ENCODE data around the gene YY1. TPM values are rescaled to one million over a fixed set of nuclear protein-coding genes. Genes with fewer than 3 reads are reported as not detected.
A peak's percentile ranks its signal among the peaks of the same experiment; 100 is the strongest.

YY1 gene
- total and polyA plus RNA-seq, 2 experiments from 2014 or later = 88.2 to 128 TPM

DNA sequence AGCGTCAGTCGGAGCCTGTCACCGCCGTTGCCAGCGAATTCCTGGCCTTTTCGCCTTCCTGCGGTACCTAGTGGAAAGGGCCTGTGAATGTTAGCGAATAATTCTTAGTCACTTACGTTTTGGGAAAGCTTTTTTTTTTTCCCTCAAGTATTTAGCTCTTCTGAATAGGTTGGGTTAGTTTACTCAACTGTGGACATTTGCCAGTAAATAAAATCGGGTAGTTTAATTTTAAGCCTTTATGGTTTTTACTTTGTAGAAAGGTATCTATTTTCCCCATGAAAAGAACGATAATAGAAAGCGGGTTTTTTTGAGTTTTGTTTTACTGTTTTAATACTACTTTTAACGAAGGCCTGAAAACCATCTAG is 1.7 kb downstream of the YY1 start (continued):
- TF ChIP-seq, protein P1, sequence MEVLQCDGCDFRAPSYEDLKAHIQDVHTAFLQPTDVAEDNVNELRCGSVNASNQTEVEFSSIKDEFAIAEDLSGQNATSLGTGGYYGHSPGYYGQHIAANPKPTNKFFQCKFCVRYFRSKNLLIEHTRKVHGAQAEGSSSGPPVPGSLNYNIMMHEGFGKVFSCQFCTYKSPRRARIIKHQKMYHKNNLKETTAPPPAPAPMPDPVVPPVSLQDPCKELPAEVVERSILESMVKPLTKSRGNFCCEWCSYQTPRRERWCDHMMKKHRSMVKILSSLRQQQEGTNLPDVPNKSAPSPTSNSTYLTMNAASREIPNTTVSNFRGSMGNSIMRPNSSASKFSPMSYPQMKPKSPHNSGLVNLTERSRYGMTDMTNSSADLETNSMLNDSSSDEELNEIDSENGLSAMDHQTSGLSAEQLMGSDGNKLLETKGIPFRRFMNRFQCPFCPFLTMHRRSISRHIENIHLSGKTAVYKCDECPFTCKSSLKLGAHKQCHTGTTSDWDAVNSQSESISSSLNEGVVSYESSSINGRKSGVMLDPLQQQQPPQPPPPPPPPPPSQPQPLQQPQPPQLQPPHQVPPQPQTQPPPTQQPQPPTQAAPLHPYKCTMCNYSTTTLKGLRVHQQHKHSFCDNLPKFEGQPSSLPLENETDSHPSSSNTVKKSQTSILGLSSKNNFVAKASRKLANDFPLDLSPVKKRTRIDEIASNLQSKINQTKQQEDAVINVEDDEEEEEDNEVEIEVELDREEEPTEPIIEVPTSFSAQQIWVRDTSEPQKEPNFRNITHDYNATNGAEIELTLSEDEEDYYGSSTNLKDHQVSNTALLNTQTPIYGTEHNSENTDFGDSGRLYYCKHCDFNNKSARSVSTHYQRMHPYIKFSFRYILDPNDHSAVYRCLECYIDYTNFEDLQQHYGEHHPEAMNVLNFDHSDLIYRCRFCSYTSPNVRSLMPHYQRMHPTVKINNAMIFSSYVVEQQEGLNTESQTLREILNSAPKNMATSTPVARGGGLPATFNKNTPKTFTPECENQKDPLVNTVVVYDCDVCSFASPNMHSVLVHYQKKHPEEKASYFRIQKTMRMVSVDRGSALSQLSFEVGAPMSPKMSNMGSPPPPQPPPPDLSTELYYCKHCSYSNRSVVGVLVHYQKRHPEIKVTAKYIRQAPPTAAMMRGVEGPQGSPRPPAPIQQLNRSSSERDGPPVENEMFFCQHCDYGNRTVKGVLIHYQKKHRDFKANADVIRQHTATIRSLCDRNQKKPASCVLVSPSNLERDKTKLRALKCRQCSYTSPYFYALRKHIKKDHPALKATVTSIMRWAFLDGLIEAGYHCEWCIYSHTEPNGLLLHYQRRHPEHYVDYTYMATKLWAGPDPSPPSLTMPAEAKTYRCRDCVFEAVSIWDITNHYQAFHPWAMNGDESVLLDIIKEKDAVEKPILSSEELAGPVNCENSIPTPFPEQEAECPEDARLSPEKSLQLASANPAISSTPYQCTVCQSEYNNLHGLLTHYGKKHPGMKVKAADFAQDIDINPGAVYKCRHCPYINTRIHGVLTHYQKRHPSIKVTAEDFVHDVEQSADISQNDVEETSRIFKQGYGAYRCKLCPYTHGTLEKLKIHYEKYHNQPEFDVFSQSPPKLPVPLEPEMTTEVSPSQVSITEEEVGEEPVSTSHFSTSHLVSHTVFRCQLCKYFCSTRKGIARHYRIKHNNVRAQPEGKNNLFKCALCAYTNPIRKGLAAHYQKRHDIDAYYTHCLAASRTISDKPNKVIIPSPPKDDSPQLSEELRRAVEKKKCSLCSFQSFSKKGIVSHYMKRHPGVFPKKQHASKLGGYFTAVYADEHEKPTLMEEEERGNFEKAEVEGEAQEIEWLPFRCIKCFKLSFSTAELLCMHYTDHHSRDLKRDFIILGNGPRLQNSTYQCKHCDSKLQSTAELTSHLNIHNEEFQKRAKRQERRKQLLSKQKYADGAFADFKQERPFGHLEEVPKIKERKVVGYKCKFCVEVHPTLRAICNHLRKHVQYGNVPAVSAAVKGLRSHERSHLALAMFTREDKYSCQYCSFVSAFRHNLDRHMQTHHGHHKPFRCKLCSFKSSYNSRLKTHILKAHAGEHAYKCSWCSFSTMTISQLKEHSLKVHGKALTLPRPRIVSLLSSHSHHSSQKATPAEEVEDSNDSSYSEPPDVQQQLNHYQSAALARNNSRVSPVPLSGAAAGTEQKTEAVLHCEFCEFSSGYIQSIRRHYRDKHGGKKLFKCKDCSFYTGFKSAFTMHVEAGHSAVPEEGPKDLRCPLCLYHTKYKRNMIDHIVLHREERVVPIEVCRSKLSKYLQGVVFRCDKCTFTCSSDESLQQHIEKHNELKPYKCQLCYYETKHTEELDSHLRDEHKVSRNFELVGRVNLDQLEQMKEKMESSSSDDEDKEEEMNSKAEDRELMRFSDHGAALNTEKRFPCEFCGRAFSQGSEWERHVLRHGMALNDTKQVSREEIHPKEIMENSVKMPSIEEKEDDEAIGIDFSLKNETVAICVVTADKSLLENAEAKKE (CRISPR knock-in tag; IDR thresholded peaks at IDR 0.05) = no peak
- TF ChIP-seq EZH2phosphoT487 (IDR thresholded peaks at IDR 0.05; ENCODE audit: unreplicated experiment) (no peak), NANOG (IDR thresholded peaks at IDR 0.05; ENCODE audit: borderline replicate concordance) (no peak), POLR2AphosphoS5 (IDR thresholded peaks at IDR 0.05; ENCODE audit: low read depth) (no peak), CREB1 (CRISPR knock-in tag; IDR thresholded peaks at IDR 0.05; ENCODE audit: low read depth) (no peak)

DNA sequence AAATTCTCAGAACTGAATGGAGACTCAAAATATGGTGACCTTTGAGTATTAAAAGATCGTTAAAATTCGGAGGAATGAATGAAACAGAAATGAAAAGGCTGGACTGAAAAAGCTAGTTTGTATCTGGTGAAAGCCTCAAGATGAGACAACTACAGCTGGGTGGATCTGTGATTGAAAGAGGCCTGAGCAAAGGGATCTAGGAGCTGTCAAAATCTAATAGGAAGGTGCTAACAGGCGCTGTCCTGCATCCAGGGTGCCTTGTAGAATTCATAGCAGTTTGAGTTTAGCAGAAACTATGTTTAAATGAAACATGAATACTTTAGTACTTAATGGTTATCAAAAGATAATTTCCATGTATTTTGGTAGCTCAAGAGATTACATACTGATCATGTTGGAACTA is 2.3 kb downstream of the YY1 start:
- ATAC-seq = no peak
- H3K9me2 ChIP-seq (ENCODE audit: insufficient read depth) = no peaks in the 10 kb centered on the region
- H3K27me3 Mint-ChIP-seq (ENCODE audit: insufficient read depth, low read depth, poor library complexity) = peaks cover 5% of the 10 kb centered on the region
- H3K36me3 ChIP-seq (ENCODE audit: insufficient read depth) = no peaks in the 10 kb centered on the region
- H3K27ac ChIP-seq (ENCODE audit: low read depth) = no peak overlapping the region
- peak overlapping the region; percentile 66; the same call in 1 of the 2 replicates for H3K27ac Mint-ChIP-seq
- peaks cover 82% of the 10 kb centered on the region for H3K79me2 ChIP-seq (replicated peaks; ENCODE audit: insufficient read depth)
- peaks cover 34% of the 10 kb centered on the region for H3K36me3 Mint-ChIP-seq (ENCODE audit: low read depth)
- H2AFZ ChIP-seq = no peak overlapping the region
- H3K4me3 ChIP-seq = peak overlapping the region; percentile 86
- no peaks in the 10 kb centered on the region for H3K27me3 ChIP-seq (ENCODE audit: insufficient read depth)
- H3K4me1 ChIP-seq (ENCODE audit: insufficient read depth) = peaks cover 45% of the 10 kb centered on the region
- DNase-seq (ENCODE audit: low spot score) = no peak
- H3K9me3 Mint-ChIP-seq = peaks cover 3% of the 10 kb centered on the region; the same call in 2 of the 3 replicates
- H3K4me1 Mint-ChIP-seq = peaks cover 45% of the 10 kb centered on the region
- H3K4me2 ChIP-seq = peak overlapping the region; percentile 86
- peaks cover 69% of the 10 kb centered on the region for H4K20me1 ChIP-seq (replicated peaks; ENCODE audit: insufficient read depth)
- H3K4me3 Mint-ChIP-seq = peak overlapping the region; percentile 93
- peaks cover 20% of the 10 kb centered on the region; the same call in 1 of the 2 replicates for H3F3A ChIP-seq (replicated peaks; ENCODE audit: low read depth)
- no peak for TF ChIP-seq EZH2phosphoT487 (IDR thresholded peaks at IDR 0.05; ENCODE audit: unreplicated experiment)
- TF ChIP-seq, protein P2, sequence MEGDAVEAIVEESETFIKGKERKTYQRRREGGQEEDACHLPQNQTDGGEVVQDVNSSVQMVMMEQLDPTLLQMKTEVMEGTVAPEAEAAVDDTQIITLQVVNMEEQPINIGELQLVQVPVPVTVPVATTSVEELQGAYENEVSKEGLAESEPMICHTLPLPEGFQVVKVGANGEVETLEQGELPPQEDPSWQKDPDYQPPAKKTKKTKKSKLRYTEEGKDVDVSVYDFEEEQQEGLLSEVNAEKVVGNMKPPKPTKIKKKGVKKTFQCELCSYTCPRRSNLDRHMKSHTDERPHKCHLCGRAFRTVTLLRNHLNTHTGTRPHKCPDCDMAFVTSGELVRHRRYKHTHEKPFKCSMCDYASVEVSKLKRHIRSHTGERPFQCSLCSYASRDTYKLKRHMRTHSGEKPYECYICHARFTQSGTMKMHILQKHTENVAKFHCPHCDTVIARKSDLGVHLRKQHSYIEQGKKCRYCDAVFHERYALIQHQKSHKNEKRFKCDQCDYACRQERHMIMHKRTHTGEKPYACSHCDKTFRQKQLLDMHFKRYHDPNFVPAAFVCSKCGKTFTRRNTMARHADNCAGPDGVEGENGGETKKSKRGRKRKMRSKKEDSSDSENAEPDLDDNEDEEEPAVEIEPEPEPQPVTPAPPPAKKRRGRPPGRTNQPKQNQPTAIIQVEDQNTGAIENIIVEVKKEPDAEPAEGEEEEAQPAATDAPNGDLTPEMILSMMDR (conservative IDR thresholded peaks at IDR 0.05; ENCODE audit: low read depth in 2 of 2) = no peak
- TF ChIP-seq, protein P1 (CRISPR knock-in tag; IDR thresholded peaks at IDR 0.05) = no peak
- no peak for TF ChIP-seq ZNF331 (CRISPR knock-in tag; IDR thresholded peaks at IDR 0.05; ENCODE audit: low read depth)
- TF ChIP-seq NANOG (IDR thresholded peaks at IDR 0.05; ENCODE audit: borderline replicate concordance) = no peak
- TF ChIP-seq EZH2 (IDR thresholded peaks at IDR 0.05; ENCODE audit: low read depth, unreplicated experiment) = no peak
